Effector memory CD4-positive, alpha-beta T cell (primary cell): ENCODE measurements around the gene DMRTB1.

Experiments
- DNase-seq, 3 donors: peaks; one replicate each; pipeline ENCODE4 v3.0.0-alpha.2; 2020
- H3K27ac ChIP-seq: 2 replicates; pipeline ENCODE4 v1.7.0; 2013; ENCODE audit warnings: mild to moderate bottlenecking, low read length, moderate library complexity; ENCODE audit not compliant: insufficient read depth, poor library complexity, severe bottlenecking
- H3K27me3 ChIP-seq: replicated peaks from 2 replicates; pipeline ENCODE4 v1.7.0; 2013; ENCODE audit warnings: mild to moderate bottlenecking, low read length; ENCODE audit not compliant: insufficient read depth, control insufficient read depth, poor library complexity, severe bottlenecking
- H3K36me3 ChIP-seq: 2 replicates; pipeline ENCODE4 v1.7.0; 2013; ENCODE audit warnings: mild to moderate bottlenecking, low read length, moderate library complexity; ENCODE audit not compliant: control insufficient read depth, insufficient read depth
- H3K4me1 ChIP-seq: 2 replicates; pipeline ENCODE4 v1.7.0; 2013; ENCODE audit warnings: low read length, mild to moderate bottlenecking; ENCODE audit not compliant: control insufficient read depth, insufficient read depth, poor library complexity, severe bottlenecking
- H3K4me3 ChIP-seq: 2 replicates; pipeline ENCODE4 v1.7.0; 2013; ENCODE audit warnings: low read length, low read depth, mild to moderate bottlenecking; ENCODE audit not compliant: insufficient read depth, poor library complexity, severe bottlenecking
- H3K9me3 ChIP-seq: 2 replicates; pipeline ENCODE4 v1.7.0; 2013; ENCODE audit warnings: mild to moderate bottlenecking, low read length, moderate library complexity; ENCODE audit not compliant: control insufficient read depth

The DMRTB1 gene

GRCh38 chr1:53473463-53473862 is 14.3 kb downstream of the DMRTB1 start:
- Histone ChIP-seq H3K4me1 (no peaks in the 10 kb centered on the region), H3K27ac (no peak overlapping the region), H3K27me3 (no peaks in the 10 kb centered on the region), H3K36me3 (no peaks in the 10 kb centered on the region), H3K4me3 (no peak overlapping the region), H3K9me3 (no peaks in the 10 kb centered on the region)
- no peak for DNase-seq

DNA sequence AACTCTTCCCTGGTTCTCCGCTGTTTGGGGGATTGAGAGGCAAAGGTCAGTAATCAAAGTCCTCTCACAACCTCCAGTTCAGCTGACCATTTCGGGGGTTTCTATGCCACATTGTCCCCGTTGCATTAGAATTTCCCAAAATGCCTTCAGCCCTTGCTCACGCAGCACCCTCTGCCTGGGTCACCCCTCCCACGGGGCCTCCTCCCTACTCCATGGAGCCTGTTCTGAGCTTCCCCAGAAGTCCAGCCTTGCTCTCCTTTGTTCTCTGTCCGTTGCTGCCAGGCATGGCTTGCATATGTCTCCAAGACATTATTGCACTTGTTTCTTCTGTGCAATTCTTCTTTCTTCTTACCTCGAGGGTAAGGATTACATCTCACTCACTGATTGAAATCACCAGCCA is 16.5 kb downstream of the DMRTB1 start:
- no peaks in the 10 kb centered on the region for H3K36me3 ChIP-seq
- H3K4me3 ChIP-seq = no peak overlapping the region
- no peaks in the 10 kb centered on the region for H3K9me3 ChIP-seq
- DNase-seq = no peak
- no peaks in the 10 kb centered on the region for H3K27me3 ChIP-seq
- H3K4me1 ChIP-seq = no peaks in the 10 kb centered on the region
- H3K27ac ChIP-seq = no peak overlapping the region

GRCh38 chr1:53476579-53476978 is 17.4 kb downstream of the DMRTB1 start:
- H3K27me3 ChIP-seq = no peaks in the 10 kb centered on the region

DNA sequence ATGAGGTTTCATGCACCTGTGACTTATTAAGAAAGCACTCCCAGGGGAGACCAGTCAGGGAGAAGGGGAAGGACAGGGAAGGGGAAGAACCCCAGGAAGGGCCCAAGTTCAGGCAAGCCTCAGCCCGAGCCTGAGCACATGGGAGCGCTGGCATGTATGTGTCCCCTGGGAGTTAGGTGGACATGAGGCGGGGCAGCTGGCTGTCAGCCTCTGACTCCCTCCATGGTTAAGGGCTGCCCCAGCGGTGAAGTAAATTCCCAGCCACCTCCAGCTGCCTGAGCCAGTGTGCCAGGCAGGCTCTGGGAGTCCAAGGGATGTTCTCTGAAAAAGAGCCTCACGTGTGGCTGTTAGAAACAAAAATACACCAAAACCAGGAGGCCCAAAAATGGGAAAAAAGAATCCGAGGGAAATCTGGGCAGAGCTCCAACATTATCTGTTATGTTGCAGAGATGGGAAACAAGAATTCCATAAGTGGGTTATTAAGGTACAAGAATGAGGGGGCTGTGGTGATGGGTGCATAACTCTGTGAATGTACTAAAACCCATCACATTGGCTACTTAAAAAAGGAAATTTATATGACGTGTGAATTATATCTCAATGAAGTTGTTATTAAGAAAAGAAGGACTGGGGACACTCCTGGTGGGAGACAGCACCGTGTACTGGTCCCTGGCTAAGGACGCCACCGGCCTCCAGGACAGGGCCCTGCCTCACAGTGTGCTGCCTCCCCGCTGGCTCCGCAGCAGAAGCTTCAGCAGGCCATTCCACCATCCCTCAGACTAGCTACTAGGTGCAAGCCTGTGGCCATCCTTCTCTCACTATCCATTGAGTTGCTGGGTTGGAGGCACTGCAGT is 18.7 kb downstream of the DMRTB1 start:
- Histone ChIP-seq H3K36me3 (no peaks in the 10 kb centered on the region), H3K27me3 (no peaks in the 10 kb centered on the region), H3K9me3 (no peaks in the 10 kb centered on the region), H3K27ac (no peak overlapping the region), H3K4me1 (no peaks in the 10 kb centered on the region), H3K4me3 (no peak overlapping the region)
- no peak for DNase-seq

More at GRCh38 chr1:53476579-53476978, 17.4 kb downstream of the DMRTB1 start:
- Histone ChIP-seq H3K9me3 (no peaks in the 10 kb centered on the region), H3K4me1 (no peaks in the 10 kb centered on the region), H3K36me3 (no peaks in the 10 kb centered on the region), H3K4me3 (no peak overlapping the region), H3K27ac (no peak overlapping the region)
- no peak for DNase-seq

DNA sequence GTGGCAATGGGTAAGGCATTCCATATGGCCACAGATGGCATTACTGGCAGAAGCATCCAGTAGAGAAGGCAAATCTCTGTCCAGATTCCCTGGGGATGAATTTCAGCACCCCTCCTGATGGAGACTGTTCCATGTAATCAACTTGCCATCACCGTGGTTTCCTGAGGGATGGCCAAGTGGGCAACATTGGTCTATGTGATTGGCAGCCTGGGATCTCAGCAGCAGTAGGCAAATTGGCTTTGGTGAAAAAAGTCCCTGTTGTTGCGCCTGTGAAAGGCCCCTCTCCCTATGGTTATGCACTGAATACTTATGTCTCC is 19.3 kb downstream of the DMRTB1 start:
- Histone ChIP-seq H3K4me1 (no peaks in the 10 kb centered on the region), H3K36me3 (no peaks in the 10 kb centered on the region), H3K4me3 (no peak overlapping the region), H3K27me3 (no peaks in the 10 kb centered on the region), H3K9me3 (no peaks in the 10 kb centered on the region), H3K27ac (no peak overlapping the region)
- no peak for DNase-seq

- Histone ChIP-seq H3K27me3 (no peaks in the 10 kb centered on the region), H3K36me3 (no peaks in the 10 kb centered on the region), H3K4me1 (no peaks in the 10 kb centered on the region), H3K9me3 (no peaks in the 10 kb centered on the region), H3K27ac (no peak overlapping the region), H3K4me3 (no peak overlapping the region)
- DNase-seq = no peak
These were observed 21.5 kb downstream of the DMRTB1 start for GRCh38 chr1:53480678-53481077.

GRCh38 chr1:53481456-53481855 is 22.3 kb downstream of the DMRTB1 start:
- H3K9me3 ChIP-seq = no peaks in the 10 kb centered on the region
- H3K4me3 ChIP-seq = no peak overlapping the region
- no peaks in the 10 kb centered on the region for H3K27me3 ChIP-seq

GRCh38 chr1:53482441-53483153 is 23.4 kb downstream of the DMRTB1 start:
- no peak for DNase-seq
- H3K9me3 ChIP-seq = no peaks in the 10 kb centered on the region
- no peaks in the 10 kb centered on the region for H3K36me3 ChIP-seq
- H3K27ac ChIP-seq = no peak overlapping the region
- H3K4me3 ChIP-seq = no peak overlapping the region
- H3K4me1 ChIP-seq = no peaks in the 10 kb centered on the region
- no peaks in the 10 kb centered on the region for H3K27me3 ChIP-seq

More at GRCh38 chr1:53481456-53481855, 22.3 kb downstream of the DMRTB1 start:
- no peak for DNase-seq
- H3K27ac ChIP-seq = no peak overlapping the region
- H3K36me3 ChIP-seq = no peaks in the 10 kb centered on the region
- H3K4me1 ChIP-seq = no peaks in the 10 kb centered on the region

DNA sequence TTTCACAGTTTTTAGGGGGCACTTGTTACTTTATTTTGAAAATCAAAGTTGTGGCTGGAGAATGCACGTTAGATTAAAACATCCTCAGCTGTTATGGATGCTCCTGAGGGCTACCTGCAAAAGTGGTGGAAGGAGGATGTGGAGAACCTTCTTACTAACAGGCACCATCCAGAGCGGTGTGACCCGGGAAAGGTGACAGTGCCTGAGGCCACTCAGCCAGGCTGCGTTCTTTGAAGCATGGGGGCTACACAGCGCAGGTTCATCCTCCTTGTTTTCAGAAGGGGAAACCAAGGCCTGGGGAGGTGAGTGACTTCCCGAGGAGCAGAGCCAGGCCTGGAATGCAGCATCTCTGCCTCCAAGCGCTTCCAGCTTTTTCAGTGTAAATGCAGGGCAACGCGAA is 24.0 kb downstream of the DMRTB1 start:
- Histone ChIP-seq H3K36me3 (no peaks in the 10 kb centered on the region), H3K9me3 (no peaks in the 10 kb centered on the region), H3K4me3 (no peak overlapping the region), H3K4me1 (no peaks in the 10 kb centered on the region), H3K27ac (no peak overlapping the region), H3K27me3 (no peaks in the 10 kb centered on the region)
- no peak for DNase-seq

DNA sequence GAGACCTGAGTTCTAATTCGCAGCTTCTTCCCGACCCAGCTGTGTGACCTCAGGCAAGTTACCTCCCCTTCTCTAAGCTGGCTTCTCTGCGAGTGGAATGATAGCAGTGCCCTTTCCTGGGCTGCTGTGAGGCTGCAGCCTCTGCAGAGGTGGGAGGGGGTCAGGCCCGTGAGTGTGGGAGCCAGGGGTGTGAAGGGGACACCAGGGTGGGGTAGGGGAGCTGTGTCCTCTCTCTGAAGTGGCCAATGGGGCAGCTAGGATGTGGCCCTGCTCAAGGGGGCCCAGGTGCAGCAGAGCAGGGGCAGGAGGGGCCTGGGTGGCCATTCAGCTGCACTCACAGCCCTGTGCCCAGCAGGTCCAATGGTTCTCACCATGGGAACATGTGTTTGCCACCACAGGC is 24.5 kb downstream of the DMRTB1 start:
- Histone ChIP-seq H3K4me3 (no peak overlapping the region), H3K27me3 (no peaks in the 10 kb centered on the region), H3K4me1 (no peaks in the 10 kb centered on the region), H3K36me3 (no peaks in the 10 kb centered on the region), H3K9me3 (no peaks in the 10 kb centered on the region), H3K27ac (no peak overlapping the region)
- no peak for DNase-seq
